B cell (primary cell): ENCODE measurements around the gene SLC52A3. TPM values are rescaled to one million over a fixed set of nuclear protein-coding genes. Genes with fewer than 3 reads are reported as not detected.

ENCODE experiments used
- ATAC-seq: fragments of 200-7000 bp; cut with Tn5 transposase; one replicate; pipeline ENCODE4 v1.10.0; 2021; ENCODE audit warnings: low read depth, mild to moderate bottlenecking, moderate number of reproducible peaks, moderate library complexity
- CTCF ChIA-PET: fragments of 350-600 bp; sonication (Branson Sonifier 250); formaldehyde crosslinking; loops from one replicate; lab custom pipeline; 2021; ENCODE audit warnings: antibody characterized with exemption, inconsistent platforms; lab: Charles Lee
- POLR2A ChIA-PET: fragments of 350-600 bp; sonication (Branson Sonifier 250); formaldehyde crosslinking; loops from one replicate; lab custom pipeline; 2021; ENCODE audit warnings: antibody characterized with exemption; lab: Charles Lee
- DNase-seq: peaks from one replicate; pipeline ENCODE4 v3.0.0; 2013
- H2AFZ ChIP-seq: 2 replicates; pipeline ENCODE4 v1.6.1; 2012; ENCODE audit warnings: mild to moderate bottlenecking, low read depth, low read length; ENCODE audit not compliant: insufficient read depth, poor library complexity, severe bottlenecking
- H3K27ac ChIP-seq, 2 donors: 1 replicate in 1 of 2; 2 replicates in 1 of 2; pipeline ENCODE4 v1.5.1; 2012 to 2013; ENCODE audit warnings: low read length in 2 of 2, mild to moderate bottlenecking in 2 of 2, moderate library complexity in 1 of 2
- H3K27me3 ChIP-seq, 4 experiments: fragments of 200-600 bp in 1 of 4; sonication (generic) in 1 of 4; replicated peaks in 1 of 4; 1 replicate in 2 of 4; 2 replicates in 2 of 4; pipeline versions ENCODE4 v1.6.1 to v1.7.0; 2013 to 2016; ENCODE audit warnings: low read length in 3 of 4, mild to moderate bottlenecking in 2 of 4, mixed read lengths in 1 of 4, moderate library complexity in 1 of 4; ENCODE audit not compliant: insufficient read depth in 4 of 4, control insufficient read depth in 3 of 4; ENCODE audit errors: control extremely low read depth in 1 of 4
- H3K36me3 ChIP-seq, 2 experiments: replicated peaks in 1 of 2; 1 replicate in 1 of 2; 2 replicates in 1 of 2; pipeline versions ENCODE4 v1.6.1 to v1.7.1; 2013; ENCODE audit warnings: low read length in 1 of 2; ENCODE audit not compliant: insufficient read depth in 2 of 2, control insufficient read depth in 1 of 2; ENCODE audit errors: control extremely low read depth in 1 of 2, extremely low read depth in 1 of 2
- H3K4me1 ChIP-seq, 2 donors: fragments of 200-600 bp in 1 of 2; sonication (generic) in 1 of 2; 1 replicate in 1 of 2; 2 replicates in 1 of 2; pipeline versions ENCODE4 v1.5.1 to v1.6.1; 2013 to 2017; ENCODE audit warnings: low read length in 2 of 2; ENCODE audit not compliant: control insufficient read depth in 2 of 2, insufficient read depth in 2 of 2
- H3K4me2 ChIP-seq: replicated peaks from 2 replicates; pipeline ENCODE3; 2012; ENCODE audit warnings: mild to moderate bottlenecking, low read depth, low read length; ENCODE audit not compliant: poor library complexity, severe bottlenecking
- H3K4me3 ChIP-seq, 5 experiments: fragments of 200-600 bp in 1 of 5; sonication (generic) in 1 of 5; 1 replicate in 3 of 5; 2 replicates in 2 of 5; pipeline versions ENCODE4 v1.5.1 to v1.7.0; 2011 to 2016; ENCODE audit warnings: low read length in 4 of 5, mild to moderate bottlenecking in 4 of 5, low read depth in 2 of 5, control low read depth in 1 of 5, moderate library complexity in 1 of 5; ENCODE audit not compliant: insufficient read depth in 1 of 5; ENCODE audit errors: control extremely low read depth in 1 of 5, extremely low read depth in 1 of 5
- H3K79me2 ChIP-seq: fragments of 200-600 bp; sonication (generic); one replicate; pipeline ENCODE4 v1.6.0; 2016; ENCODE audit warnings: low read length; ENCODE audit not compliant: control insufficient read depth, insufficient read depth
- H3K9ac ChIP-seq: fragments of 200-600 bp; sonication (generic); 2 replicates; pipeline ENCODE4 v1.6.1; 2017; ENCODE audit warnings: mild to moderate bottlenecking, low read length, moderate library complexity
- H3K9me3 ChIP-seq, 3 donors: one replicate each; pipeline versions ENCODE4 v1.6.1 to v1.7.1; 2013; ENCODE audit warnings: low read length in 2 of 3; ENCODE audit not compliant: control insufficient read depth in 2 of 3, insufficient read depth in 1 of 3; ENCODE audit errors: control extremely low read depth in 1 of 3
- H4K20me1 ChIP-seq: 2 replicates; pipeline ENCODE4 v1.6.0; 2012; ENCODE audit warnings: mild to moderate bottlenecking, low read length; ENCODE audit not compliant: insufficient read depth, control insufficient read depth, poor library complexity, severe bottlenecking
- H3K27ac Mint-ChIP-seq: one replicate; pipeline ENCODE4 v1.8.0; 2021; ENCODE audit warnings: mixed read lengths
- H3K27me3 Mint-ChIP-seq: one replicate; pipeline ENCODE4 v1.8.0; 2021; ENCODE audit warnings: mixed read lengths
- H3K4me1 Mint-ChIP-seq: one replicate; pipeline ENCODE4 v1.8.0; 2021; ENCODE audit warnings: mixed read lengths
- H3K4me3 Mint-ChIP-seq: one replicate; pipeline ENCODE4 v1.8.0; 2021; ENCODE audit warnings: mixed read lengths
- H3K9me3 Mint-ChIP-seq: one replicate; pipeline ENCODE4 v1.8.0; 2022; ENCODE audit warnings: mixed read lengths; ENCODE audit not compliant: insufficient read depth
- EZH2 ChIP-seq: IDR thresholded peaks from 2 replicates; pipeline ENCODE4 v1.6.1; 2012; ENCODE audit warnings: borderline replicate concordance, low read depth, mild to moderate bottlenecking, moderate library complexity, low read length; ENCODE audit not compliant: insufficient read depth, poor library complexity, severe bottlenecking
- WGBS: methylation state at CpG from one replicate; pipeline ENCODE4 v1.1.5; 2013; ENCODE audit warnings: missing lambda C conversion rate; ENCODE audit not compliant: insufficient coverage; 5-methylcytosine and 5-hydroxymethylcytosine counted together
- intact Hi-C: fragments of 100-400 bp; cut with micrococcal nuclease; formaldehyde crosslinking; loops from one replicate; pipeline ENCODE4 v1.10.0; 2022
- polyA plus RNA-seq: library from polyadenylated mRNA; depleted of rRNA; stranded (reverse); fragments of >200 nt; gene quantifications from 2 replicates; pipeline ENCODE4 v1.2.3, GENCODE V29; 2012
- total RNA-seq, 2 donors: library from RNA; stranded (reverse); fragments of 120-200 nt in 1 of 2; gene quantifications; 1 replicate in 1 of 2; 2 replicates in 1 of 2; pipeline versions ENCODE4 v1.2.3 to v1.2.4, GENCODE V29; 2013 to 2022
- TF ChIP-seq, protein P1 (sequence below): fragments of 200-600 bp; IDR thresholded peaks from one replicate; pipeline ENCODE4 v1.8.0; 2022; ENCODE audit warnings: antibody characterized with exemption, mild to moderate bottlenecking

Gene SLC52A3
- total and polyA plus RNA-seq, 2 donors (not counting 1 experiment from before 2014, with no cell fraction given), result not detected

DNA sequence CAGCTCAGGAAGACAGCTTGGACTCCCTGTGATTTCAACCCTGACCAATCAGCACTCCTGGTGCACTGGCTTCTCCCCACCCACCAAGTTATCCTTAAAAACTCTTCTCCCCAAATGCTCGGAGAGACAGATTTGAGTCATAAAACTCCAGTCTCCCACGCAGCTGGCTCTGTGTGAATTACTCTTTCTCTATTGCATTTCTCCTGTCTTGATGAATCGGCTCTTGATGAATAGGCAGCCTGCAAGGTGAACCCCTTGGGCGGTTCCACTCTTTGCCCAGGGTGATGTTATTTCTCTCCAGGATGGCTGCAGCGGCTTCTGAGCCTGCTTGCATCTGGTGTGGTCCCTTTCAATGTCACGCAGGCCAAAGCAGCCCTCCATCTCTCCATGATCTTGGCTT is 12.4 kb downstream of the SLC52A3 start:
- TF ChIP-seq EZH2, result no peak
- TF ChIP-seq, protein P1, sequence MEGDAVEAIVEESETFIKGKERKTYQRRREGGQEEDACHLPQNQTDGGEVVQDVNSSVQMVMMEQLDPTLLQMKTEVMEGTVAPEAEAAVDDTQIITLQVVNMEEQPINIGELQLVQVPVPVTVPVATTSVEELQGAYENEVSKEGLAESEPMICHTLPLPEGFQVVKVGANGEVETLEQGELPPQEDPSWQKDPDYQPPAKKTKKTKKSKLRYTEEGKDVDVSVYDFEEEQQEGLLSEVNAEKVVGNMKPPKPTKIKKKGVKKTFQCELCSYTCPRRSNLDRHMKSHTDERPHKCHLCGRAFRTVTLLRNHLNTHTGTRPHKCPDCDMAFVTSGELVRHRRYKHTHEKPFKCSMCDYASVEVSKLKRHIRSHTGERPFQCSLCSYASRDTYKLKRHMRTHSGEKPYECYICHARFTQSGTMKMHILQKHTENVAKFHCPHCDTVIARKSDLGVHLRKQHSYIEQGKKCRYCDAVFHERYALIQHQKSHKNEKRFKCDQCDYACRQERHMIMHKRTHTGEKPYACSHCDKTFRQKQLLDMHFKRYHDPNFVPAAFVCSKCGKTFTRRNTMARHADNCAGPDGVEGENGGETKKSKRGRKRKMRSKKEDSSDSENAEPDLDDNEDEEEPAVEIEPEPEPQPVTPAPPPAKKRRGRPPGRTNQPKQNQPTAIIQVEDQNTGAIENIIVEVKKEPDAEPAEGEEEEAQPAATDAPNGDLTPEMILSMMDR, result no peak
- no peak for ATAC-seq
- no peak overlapping the region for H2AFZ ChIP-seq
- Mint-ChIP-seq H3K9me3 (no peaks in the 10 kb centered on the region), H3K4me1 (no peaks in the 10 kb centered on the region), H3K4me3 (no peak overlapping the region), H3K27ac (no peak overlapping the region), H3K27me3 (peaks cover 25% of the 10 kb centered on the region)
- H3K27ac ChIP-seq, result no peak overlapping the region
- no peak overlapping the region for H3K9ac ChIP-seq
- no peak overlapping the region for H3K4me3 ChIP-seq
- H4K20me1 ChIP-seq, result no peaks in the 10 kb centered on the region
- CTCF ChIA-PET, result no interaction called here
- no peaks in the 10 kb centered on the region for H3K36me3 ChIP-seq
- H3K79me2 ChIP-seq, result no peaks in the 10 kb centered on the region
- intact Hi-C loops, result no loop called here
- no peak for DNase-seq
- no peaks in the 10 kb centered on the region for H3K4me1 ChIP-seq
- H3K27me3 ChIP-seq, result peaks cover 0 to 6% (median 0%) of the 10 kb centered on the region in 4 experiments
- POLR2A ChIA-PET, result no interaction called here
- no peak overlapping the region for H3K4me2 ChIP-seq
- WGBS, result 96% methylated on average over 6 of the region's 6 CpGs
- peaks cover 0 to 3% (median 0%) of the 10 kb centered on the region in 3 donors for H3K9me3 ChIP-seq

DNA sequence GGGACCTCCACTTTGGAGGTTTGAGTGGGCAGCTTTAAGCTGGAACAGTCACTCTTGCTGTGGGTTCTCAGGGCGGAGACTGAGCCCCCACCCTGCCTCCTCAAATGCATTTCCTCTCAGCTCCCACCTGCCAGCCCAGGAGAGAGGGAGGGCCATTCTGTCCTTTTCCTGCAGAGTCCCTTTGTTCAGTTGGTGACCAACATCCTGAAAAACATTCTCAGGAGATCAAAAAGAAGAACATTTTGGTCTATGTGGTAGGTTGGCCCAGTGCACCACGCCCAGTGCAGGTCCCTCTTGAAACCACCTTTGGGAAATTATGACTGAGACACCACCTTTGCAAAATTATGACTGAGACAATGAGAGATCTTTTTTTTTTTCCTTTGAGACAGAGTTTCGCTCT is 13.4 kb downstream of the SLC52A3 start:
- H3K4me2 ChIP-seq, result no peak overlapping the region
- ATAC-seq (no peak), DNase-seq (no peak)
- no peaks in the 10 kb centered on the region for H3K4me1 ChIP-seq
- H3K27me3 ChIP-seq, result no peaks in the 10 kb centered on the region
- H3K27ac Mint-ChIP-seq, result no peak overlapping the region
- CTCF ChIA-PET, result no interaction called here
- WGBS, result no CpG with 5 or more reads among the region's 3 CpGs
- no peaks in the 10 kb centered on the region for H3K9me3 ChIP-seq
- H3K4me3 Mint-ChIP-seq, result no peak overlapping the region
- H3K4me1 Mint-ChIP-seq, result no peaks in the 10 kb centered on the region
- H3K36me3 ChIP-seq, result no peaks in the 10 kb centered on the region
- H4K20me1 ChIP-seq, result no peaks in the 10 kb centered on the region
- POLR2A ChIA-PET, result no interaction called here
- no peaks in the 10 kb centered on the region for H3K9me3 Mint-ChIP-seq
- no peak overlapping the region for H3K9ac ChIP-seq
- intact Hi-C loops, result no loop called here
- no peak overlapping the region for H3K4me3 ChIP-seq
- no peaks in the 10 kb centered on the region for H3K79me2 ChIP-seq
- peaks cover 26% of the 10 kb centered on the region for H3K27me3 Mint-ChIP-seq
- H3K27ac ChIP-seq, result no peak overlapping the region
- TF ChIP-seq EZH2, result no peak
- TF ChIP-seq, protein P1, result no peak
- no peak overlapping the region for H2AFZ ChIP-seq
